ENCODE data around the gene S1PR2.

Gene S1PR2

GRCh38 chr19:10194500-10195198 is 36.5 kb downstream of the S1PR2 start, which contains the start of gene DNMT1:
DNMT1 (minus strand) TSS chr19:10194953; CDS start chr19:10194899, 54 bp downstream.
- Mint-ChIP-seq H3K4me3 (peak within 1 kb of the TSS; percentile 96), H3K4me1 (peaks cover 16% of the 10 kb centered on the region), H3K27ac (peak within 1 kb of the TSS; percentile 74), H3K9me3 (no peaks in the 10 kb centered on the region), H3K36me3 (ENCODE audit: low read depth) (peaks cover 6% of the 10 kb centered on the region), H3K27me3 (ENCODE audit: low read depth, poor library complexity) (peaks cover 17% of the 10 kb centered on the region)
- TF ChIP-seq CTCF (IDR thresholded peaks at IDR 0.05) = no peak
- peak; percentile 98 for DNase-seq

- H3K27ac Mint-ChIP-seq = peak overlapping the region; percentile 74
- peaks cover 15% of the 10 kb centered on the region for H3K4me1 Mint-ChIP-seq
- H3K4me3 Mint-ChIP-seq = peak overlapping the region; percentile 96
- no peak for TF ChIP-seq CTCF (IDR thresholded peaks at IDR 0.05)
- H3K9me3 Mint-ChIP-seq = no peaks in the 10 kb centered on the region
- peaks cover 17% of the 10 kb centered on the region for H3K27me3 Mint-ChIP-seq (ENCODE audit: low read depth, poor library complexity)
- DNase-seq = no peak
- H3K36me3 Mint-ChIP-seq (ENCODE audit: low read depth) = peaks cover 7% of the 10 kb centered on the region
Measured at GRCh38 chr19:10193790-10194499, 37.2 kb downstream of the S1PR2 start.

GRCh38 chr19:10192922-10193321 is 38.2 kb downstream of the S1PR2 start:
- no peak for TF ChIP-seq CTCF (IDR thresholded peaks at IDR 0.05)
- no peak for DNase-seq
- Mint-ChIP-seq H3K27me3 (ENCODE audit: low read depth, poor library complexity) (peaks cover 17% of the 10 kb centered on the region), H3K36me3 (ENCODE audit: low read depth) (peaks cover 12% of the 10 kb centered on the region), H3K9me3 (no peaks in the 10 kb centered on the region), H3K27ac (no peak overlapping the region), H3K4me3 (peak overlapping the region; percentile 96), H3K4me1 (peaks cover 10% of the 10 kb centered on the region)

- Mint-ChIP-seq H3K27ac (no peak overlapping the region), H3K27me3 (ENCODE audit: low read depth, poor library complexity) (peaks cover 6% of the 10 kb centered on the region), H3K4me3 (no peak overlapping the region), H3K9me3 (no peaks in the 10 kb centered on the region), H3K36me3 (ENCODE audit: low read depth) (peaks cover 12% of the 10 kb centered on the region), H3K4me1 (peaks cover 18% of the 10 kb centered on the region)
- TF ChIP-seq CTCF (IDR thresholded peaks at IDR 0.05) = no peak
- DNase-seq = no peak
Measured at GRCh38 chr19:10191347-10191746, 39.8 kb downstream of the S1PR2 start.

GRCh38 chr19:10190026-10190425 is 41.1 kb downstream of the S1PR2 start:
- TF ChIP-seq CTCF (IDR thresholded peaks at IDR 0.05) = no peak
- H3K9me3 Mint-ChIP-seq = no peaks in the 10 kb centered on the region
- DNase-seq = no peak
- no peak overlapping the region for H3K4me3 Mint-ChIP-seq
- no peak overlapping the region for H3K27ac Mint-ChIP-seq
- H3K4me1 Mint-ChIP-seq = peaks cover 18% of the 10 kb centered on the region
- peaks cover 12% of the 10 kb centered on the region for H3K36me3 Mint-ChIP-seq (ENCODE audit: low read depth)
- H3K27me3 Mint-ChIP-seq (ENCODE audit: low read depth, poor library complexity) = peaks cover 6% of the 10 kb centered on the region

Measured in nephron progenitor cell (in vitro differentiated cells).